HEK293 (cell line): Measurements from ENCODE around the gene TIAM1.

Experiments used
- CTCF ChIA-PET: fragments of 350-600 bp; formaldehyde crosslinking; extraction: SDS; loops from one replicate; lab custom pipeline; 2021; ENCODE audit warnings: antibody characterized with exemption; lab: Yijun Ruan, JAX
- POLR2A ChIA-PET: fragments of 300-600 bp; formaldehyde crosslinking; extraction: SDS; loops from one replicate; lab custom pipeline; 2020; ENCODE audit warnings: antibody characterized with exemption, inconsistent platforms; lab: Yijun Ruan, JAX
- H3K27ac ChIP-seq: fragments of 200-500 bp; sonication (Bioruptor generic); 2 replicates; pipeline ENCODE4 v1.5.1; 2014; ENCODE audit warnings: low read depth, low read length, control low read depth, inconsistent platforms; ENCODE audit errors: extremely low read depth
- H3K36me3 ChIP-seq, 2 experiments: fragments of 200-500 bp in 1 of 2; sonication (Bioruptor generic) in 1 of 2; 1 replicate in 1 of 2; 2 replicates in 1 of 2; pipeline ENCODE4 v1.5.1; 2014 to 2017; ENCODE audit warnings: inconsistent platforms in 2 of 2, low read length in 2 of 2; ENCODE audit not compliant: control insufficient read depth in 2 of 2, insufficient read depth in 1 of 2
- H3K4me1 ChIP-seq: fragments of 200-500 bp; sonication (Bioruptor generic); 2 replicates; pipeline ENCODE4 v1.5.1; 2014; ENCODE audit warnings: mild to moderate bottlenecking, low read length, inconsistent platforms; ENCODE audit not compliant: control insufficient read depth, insufficient read depth
- H3K4me3 ChIP-seq: 2 replicates; pipeline ENCODE4 v1.5.1; 2011; ENCODE audit warnings: low read depth, mild to moderate bottlenecking, control low read depth, low read length, moderate library complexity
- H3K9me3 ChIP-seq: fragments of 200-500 bp; sonication (Bioruptor generic); 2 replicates; pipeline ENCODE4 v1.5.1; 2014; ENCODE audit warnings: low read depth, low read length, inconsistent platforms; ENCODE audit not compliant: control insufficient read depth, insufficient read depth
- GLIS1 ChIP-seq: fragments of 450-650 bp; formaldehyde crosslinking; IDR thresholded peaks from 2 replicates; pipeline ENCODE4 v1.5.1; 2016; ENCODE audit warnings: missing biosample characterization, missing genetic modification characterization
- KLF1 ChIP-seq: fragments of 450-650 bp; formaldehyde crosslinking; IDR thresholded peaks from 2 replicates; pipeline ENCODE4 v1.5.1; 2016; ENCODE audit warnings: missing biosample characterization, missing genetic modification characterization
- MEIS1 ChIP-seq: sonication (generic); formaldehyde crosslinking; IDR thresholded peaks from 2 replicates; pipeline ENCODE4 v1.8.1; 2022; ENCODE audit warnings: missing genetic modification reagents, mild to moderate bottlenecking, borderline replicate concordance
- MZF1 ChIP-seq: fragments of 450-650 bp; formaldehyde crosslinking; IDR thresholded peaks from 2 replicates; pipeline ENCODE4 v1.5.1; 2017; ENCODE audit warnings: missing biosample characterization, missing genetic modification characterization, borderline replicate concordance
- SETDB1 ChIP-seq: IDR thresholded peaks from one replicate; pipeline ENCODE4 v1.6.1; 2017; ENCODE audit warnings: mild to moderate bottlenecking, low read length, moderate library complexity, mixed read lengths; ENCODE audit not compliant: insufficient read length
- ZBTB17 ChIP-seq: fragments of 450-650 bp; formaldehyde crosslinking; IDR thresholded peaks from 2 replicates; pipeline ENCODE4 v1.5.1; 2016; ENCODE audit warnings: missing biosample characterization, missing genetic modification characterization
- ZIC2 ChIP-seq: fragments of 450-650 bp; formaldehyde crosslinking; IDR thresholded peaks from 2 replicates; pipeline ENCODE4 v1.5.1; 2016; ENCODE audit warnings: missing biosample characterization, missing genetic modification characterization
- ZNF138 ChIP-seq: fragments of 450-650 bp; formaldehyde crosslinking; IDR thresholded peaks from 2 replicates; pipeline ENCODE4 v1.5.1; 2016; ENCODE audit warnings: missing biosample characterization, missing genetic modification characterization, borderline replicate concordance
- ZNF211 ChIP-seq: fragments of 450-650 bp; formaldehyde crosslinking; IDR thresholded peaks from 2 replicates; pipeline ENCODE4 v1.5.1; 2016; ENCODE audit warnings: low read depth, missing biosample characterization, missing genetic modification characterization
- ZNF214 ChIP-seq: fragments of 450-650 bp; formaldehyde crosslinking; IDR thresholded peaks from 2 replicates; pipeline ENCODE4 v1.5.1; 2017; ENCODE audit warnings: missing biosample characterization, mild to moderate bottlenecking, missing genetic modification characterization, borderline replicate concordance
- ZNF223 ChIP-seq: fragments of 450-650 bp; formaldehyde crosslinking; IDR thresholded peaks from 2 replicates; pipeline ENCODE4 v1.5.1; 2016; ENCODE audit warnings: missing biosample characterization, missing genetic modification characterization
- ZNF394 ChIP-seq: fragments of 450-650 bp; formaldehyde crosslinking; IDR thresholded peaks from 2 replicates; pipeline ENCODE4 v1.5.1; 2016; ENCODE audit warnings: missing biosample characterization, missing genetic modification characterization, mild to moderate bottlenecking, moderate library complexity, borderline replicate concordance
- ZNF510 ChIP-seq: fragments of 450-650 bp; formaldehyde crosslinking; IDR thresholded peaks from 2 replicates; pipeline ENCODE4 v1.5.1; 2018; ENCODE audit warnings: mild to moderate bottlenecking, missing genetic modification characterization, missing biosample characterization; ENCODE audit not compliant: insufficient replicate concordance
- ZNF529 ChIP-seq: fragments of 450-650 bp; formaldehyde crosslinking; IDR thresholded peaks from 2 replicates; pipeline ENCODE4 v1.5.1; 2017; ENCODE audit warnings: missing genetic modification characterization, missing biosample characterization; ENCODE audit not compliant: insufficient replicate concordance
- ZNF558 ChIP-seq: fragments of 450-650 bp; formaldehyde crosslinking; IDR thresholded peaks from 2 replicates; pipeline ENCODE4 v1.5.1; 2016; ENCODE audit warnings: missing biosample characterization, missing genetic modification characterization
- ZNF626 ChIP-seq: fragments of 450-650 bp; sonication (Bioruptor Pico); formaldehyde crosslinking; IDR thresholded peaks from 2 replicates; pipeline ENCODE4 v1.5.1; 2018; ENCODE audit warnings: missing biosample characterization, missing genetic modification characterization, inconsistent platforms
- ZNF658 ChIP-seq: fragments of 450-650 bp; formaldehyde crosslinking; IDR thresholded peaks from 2 replicates; pipeline ENCODE4; 2016; ENCODE audit warnings: missing biosample characterization, missing genetic modification characterization
- ZNF677 ChIP-seq: fragments of 450-650 bp; IDR thresholded peaks from 2 replicates; pipeline ENCODE4 v1.5.0; 2018; ENCODE audit warnings: missing biosample characterization, mild to moderate bottlenecking, missing genetic modification characterization, moderate library complexity
- ZXDB ChIP-seq: fragments of 450-650 bp; formaldehyde crosslinking; IDR thresholded peaks from 2 replicates; pipeline ENCODE4 v1.5.1; 2016; ENCODE audit warnings: missing biosample characterization, missing genetic modification characterization
- TF ChIP-seq, protein P1 (sequence below): fragments of 450-650 bp; formaldehyde crosslinking; IDR thresholded peaks from 2 replicates; pipeline ENCODE4 v1.5.1; 2016; ENCODE audit warnings: missing biosample characterization, missing genetic modification characterization
- TF ChIP-seq, protein P2 (sequence below): fragments of 450-650 bp; formaldehyde crosslinking; IDR thresholded peaks from 2 replicates; pipeline ENCODE4 v1.5.1; 2016; ENCODE audit warnings: missing biosample characterization, missing genetic modification characterization
- TF ChIP-seq, protein P3 (sequence below): fragments of 450-650 bp; formaldehyde crosslinking; IDR thresholded peaks from 2 replicates; pipeline ENCODE4 v1.5.0; 2017; ENCODE audit warnings: missing biosample characterization, missing genetic modification characterization, borderline replicate concordance
- TF ChIP-seq, protein P4 (sequence below): fragments of 450-650 bp; formaldehyde crosslinking; IDR thresholded peaks from 2 replicates; pipeline ENCODE4 v1.5.1; 2016; ENCODE audit warnings: missing biosample characterization, missing genetic modification characterization

The TIAM1 gene

DNA sequence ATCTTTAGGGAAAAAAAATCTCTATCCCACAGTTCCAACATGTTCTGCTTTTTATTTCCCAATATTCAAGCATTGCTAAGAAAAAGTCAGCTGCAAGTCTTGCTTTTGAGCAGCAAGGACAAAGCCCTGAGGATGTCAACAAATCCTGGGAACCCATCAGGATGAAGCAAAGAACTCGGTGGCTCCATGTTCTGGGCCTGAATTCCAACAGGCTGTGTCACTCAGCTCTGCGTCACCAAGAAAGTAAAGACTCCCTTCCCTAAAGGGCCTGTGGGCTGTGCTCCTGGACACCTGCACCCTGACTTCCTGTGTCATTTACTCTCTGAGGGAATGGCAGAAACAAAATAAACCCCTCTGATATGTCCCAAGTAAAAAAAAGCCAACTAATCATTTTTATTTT is 95.5 kb downstream of the TIAM1 start:
- H3K27ac ChIP-seq = no peak overlapping the region
- H3K36me3 ChIP-seq = peaks cover 7 to 53% of the 10 kb centered on the region in 2 experiments
- TF ChIP-seq ZIC2 (tag by site-specific recombination) = no peak
- TF ChIP-seq ZNF677 = no peak
- TF ChIP-seq ZNF214 (tag by site-specific recombination) = no peak
- TF ChIP-seq, protein P1, sequence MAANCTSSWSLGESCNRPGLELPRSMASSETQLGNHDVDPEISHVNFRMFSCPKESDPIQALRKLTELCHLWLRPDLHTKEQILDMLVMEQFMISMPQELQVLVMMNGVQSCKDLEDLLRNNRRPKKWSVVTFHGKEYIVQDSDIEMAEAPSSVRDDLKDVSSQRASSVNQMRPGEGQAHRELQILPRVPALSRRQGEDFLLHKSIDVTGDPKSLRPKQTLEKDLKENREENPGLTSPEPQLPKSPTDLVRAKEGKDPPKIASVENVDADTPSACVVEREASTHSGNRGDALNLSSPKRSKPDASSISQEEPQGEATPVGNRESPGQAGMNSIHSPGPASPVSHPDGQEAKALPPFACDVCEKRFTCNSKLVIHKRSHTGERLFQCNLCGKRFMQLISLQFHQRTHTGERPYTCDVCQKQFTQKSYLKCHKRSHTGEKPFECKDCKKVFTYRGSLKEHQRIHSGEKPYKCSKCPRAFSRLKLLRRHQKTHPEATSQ = no peak
- TF ChIP-seq, protein P2, sequence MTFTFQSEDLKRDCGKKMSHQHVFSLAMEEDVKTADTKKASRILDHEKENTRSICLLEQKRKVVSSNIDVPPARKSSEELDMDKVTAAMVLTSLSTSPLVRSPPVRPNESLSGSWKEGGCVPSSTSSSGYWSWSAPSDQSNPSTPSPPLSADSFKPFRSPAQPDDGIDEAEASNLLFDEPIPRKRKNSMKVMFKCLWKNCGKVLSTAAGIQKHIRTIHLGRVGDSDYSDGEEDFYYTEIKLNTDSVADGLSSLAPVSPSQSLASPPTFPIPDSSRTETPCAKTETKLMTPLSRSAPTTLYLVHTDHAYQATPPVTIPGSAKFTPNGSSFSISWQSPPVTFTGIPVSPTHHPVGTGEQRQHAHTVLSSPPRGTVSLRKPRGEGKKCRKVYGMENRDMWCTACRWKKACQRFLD (tag by site-specific recombination) = no peak
- TF ChIP-seq, all 188 proteins: peak for 0
- ChIA-PET POLR2A (no interaction called here), CTCF (interaction anchor here (0.7 to 1.6 kb wide), 2 partner anchors 44 to 332 kb away, joined by 3 to 4 read pairs; no protein-coding TSS in a partner anchor)
- Histone ChIP-seq H3K4me3 (no peak overlapping the region), H3K4me1 (no peaks in the 10 kb centered on the region), H3K9me3 (no peaks in the 10 kb centered on the region)

DNA sequence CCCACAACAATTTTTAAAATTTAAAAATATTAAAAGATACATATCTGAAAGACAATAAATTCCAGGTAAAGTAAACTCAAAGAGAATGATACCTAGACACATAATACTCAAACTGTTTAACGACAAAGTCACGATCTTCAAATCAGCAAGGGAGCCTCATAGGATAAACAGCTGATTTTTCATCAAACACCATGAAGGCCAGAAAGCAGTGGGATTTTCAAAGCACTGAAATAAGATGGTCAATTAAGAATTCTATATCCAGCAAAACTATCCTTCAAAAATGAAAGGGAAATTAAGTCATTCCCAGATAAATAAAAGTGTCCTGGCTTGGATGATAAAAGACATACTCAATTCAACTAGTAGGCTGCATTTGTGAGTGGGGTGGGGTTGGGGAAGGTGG is 100.5 kb downstream of the TIAM1 start:
- H3K36me3 ChIP-seq = peaks cover 7 to 60% of the 10 kb centered on the region in 2 experiments

DNA sequence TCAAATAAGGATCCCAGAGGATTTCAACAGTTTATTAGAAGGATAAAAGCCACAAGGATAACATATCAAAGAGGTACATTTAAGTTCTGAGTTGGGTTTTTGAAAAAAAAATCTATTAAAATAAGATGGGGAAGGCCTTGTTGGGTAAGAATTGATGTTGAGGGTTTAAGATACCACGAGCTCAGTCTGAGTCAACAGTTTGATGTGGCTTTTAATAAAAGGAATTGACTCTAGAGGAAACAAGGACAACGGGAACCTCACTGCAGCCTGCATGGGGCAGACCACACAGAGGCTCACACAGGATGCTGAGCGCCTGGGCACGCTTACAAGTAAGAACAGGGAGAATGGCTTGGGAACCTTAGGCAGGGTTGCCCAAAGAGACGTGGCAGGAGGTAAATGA is 107.5 kb downstream of the TIAM1 start:
- Histone ChIP-seq H3K4me3 (no peak overlapping the region), H3K9me3 (no peaks in the 10 kb centered on the region), H3K4me1 (peaks cover 14% of the 10 kb centered on the region), H3K36me3 (peaks cover 0 to 23% of the 10 kb centered on the region in 2 experiments; a peak in 2 of 3 replicates), H3K27ac (0 out of 2 replicates have a peak overlapping the region, but pooled peaks have one; percentile 26)
- POLR2A ChIA-PET = no interaction called here
- no peak for TF ChIP-seq ZIC2 (tag by site-specific recombination)
- no peak for TF ChIP-seq ZBTB17 (tag by site-specific recombination)
- peak; percentile 70 for TF ChIP-seq GLIS1 (tag by site-specific recombination)
- no peak for TF ChIP-seq ZNF211 (tag by site-specific recombination)
- TF ChIP-seq, protein P3, sequence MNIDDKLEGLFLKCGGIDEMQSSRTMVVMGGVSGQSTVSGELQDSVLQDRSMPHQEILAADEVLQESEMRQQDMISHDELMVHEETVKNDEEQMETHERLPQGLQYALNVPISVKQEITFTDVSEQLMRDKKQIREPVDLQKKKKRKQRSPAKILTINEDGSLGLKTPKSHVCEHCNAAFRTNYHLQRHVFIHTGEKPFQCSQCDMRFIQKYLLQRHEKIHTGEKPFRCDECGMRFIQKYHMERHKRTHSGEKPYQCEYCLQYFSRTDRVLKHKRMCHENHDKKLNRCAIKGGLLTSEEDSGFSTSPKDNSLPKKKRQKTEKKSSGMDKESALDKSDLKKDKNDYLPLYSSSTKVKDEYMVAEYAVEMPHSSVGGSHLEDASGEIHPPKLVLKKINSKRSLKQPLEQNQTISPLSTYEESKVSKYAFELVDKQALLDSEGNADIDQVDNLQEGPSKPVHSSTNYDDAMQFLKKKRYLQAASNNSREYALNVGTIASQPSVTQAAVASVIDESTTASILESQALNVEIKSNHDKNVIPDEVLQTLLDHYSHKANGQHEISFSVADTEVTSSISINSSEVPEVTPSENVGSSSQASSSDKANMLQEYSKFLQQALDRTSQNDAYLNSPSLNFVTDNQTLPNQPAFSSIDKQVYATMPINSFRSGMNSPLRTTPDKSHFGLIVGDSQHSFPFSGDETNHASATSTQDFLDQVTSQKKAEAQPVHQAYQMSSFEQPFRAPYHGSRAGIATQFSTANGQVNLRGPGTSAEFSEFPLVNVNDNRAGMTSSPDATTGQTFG (tag by site-specific recombination) = no peak
- no peak for TF ChIP-seq ZNF394 (tag by site-specific recombination)
- TF ChIP-seq, protein P4, sequence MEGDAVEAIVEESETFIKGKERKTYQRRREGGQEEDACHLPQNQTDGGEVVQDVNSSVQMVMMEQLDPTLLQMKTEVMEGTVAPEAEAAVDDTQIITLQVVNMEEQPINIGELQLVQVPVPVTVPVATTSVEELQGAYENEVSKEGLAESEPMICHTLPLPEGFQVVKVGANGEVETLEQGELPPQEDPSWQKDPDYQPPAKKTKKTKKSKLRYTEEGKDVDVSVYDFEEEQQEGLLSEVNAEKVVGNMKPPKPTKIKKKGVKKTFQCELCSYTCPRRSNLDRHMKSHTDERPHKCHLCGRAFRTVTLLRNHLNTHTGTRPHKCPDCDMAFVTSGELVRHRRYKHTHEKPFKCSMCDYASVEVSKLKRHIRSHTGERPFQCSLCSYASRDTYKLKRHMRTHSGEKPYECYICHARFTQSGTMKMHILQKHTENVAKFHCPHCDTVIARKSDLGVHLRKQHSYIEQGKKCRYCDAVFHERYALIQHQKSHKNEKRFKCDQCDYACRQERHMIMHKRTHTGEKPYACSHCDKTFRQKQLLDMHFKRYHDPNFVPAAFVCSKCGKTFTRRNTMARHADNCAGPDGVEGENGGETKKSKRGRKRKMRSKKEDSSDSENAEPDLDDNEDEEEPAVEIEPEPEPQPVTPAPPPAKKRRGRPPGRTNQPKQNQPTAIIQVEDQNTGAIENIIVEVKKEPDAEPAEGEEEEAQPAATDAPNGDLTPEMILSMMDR (tag by site-specific recombination) = no peak
- no peak for TF ChIP-seq ZNF658 (tag by site-specific recombination)
- TF ChIP-seq, all 188 proteins: peak for 1
- CTCF ChIA-PET = no interaction called here

More for the DNA sequence above, 100.5 kb downstream of the TIAM1 start:
- H3K4me3 ChIP-seq = no peak overlapping the region
- no peaks in the 10 kb centered on the region for H3K9me3 ChIP-seq
- POLR2A ChIA-PET = no interaction called here
- no peaks in the 10 kb centered on the region for H3K4me1 ChIP-seq
- CTCF ChIA-PET = no interaction called here
- H3K27ac ChIP-seq = no peak overlapping the region
- TF ChIP-seq MEIS1 (CRISPR knock-in tag) (no peak), SETDB1 (peak; percentile 86), ZNF223 (tag by site-specific recombination) (no peak), KLF1 (tag by site-specific recombination) (no peak), ZNF510 (tag by site-specific recombination) (peak; percentile 12), MZF1 (tag by site-specific recombination) (no peak), ZNF626 (tag by site-specific recombination) (0 out of 2 replicates have a peak, but pooled peaks have one; percentile 72), ZNF138 (tag by site-specific recombination) (no peak), ZNF558 (tag by site-specific recombination) (peak; percentile 79), ZNF529 (tag by site-specific recombination) (peak; percentile 15), ZXDB (tag by site-specific recombination) (no peak)
